HG03442 (cell line): ENCODE data around the gene PTGIR.

Experiments used
- ATAC-seq: cut with Tn5 transposase; IDR thresholded peaks from one replicate; pipeline ENCODE4 v1.9.1; 2021; ENCODE audit warnings: mild to moderate bottlenecking, moderate library complexity; ENCODE audit not compliant: unreplicated experiment

The PTGIR gene

GRCh38 chr19:46624958-46625661 is at the start of gene PTGIR:
TSS of gene PTGIR (minus strand) at chr19:46625089. CDS start at chr19:46624225, 864 bp downstream.
- no peak for ATAC-seq

GRCh38 chr19:46670813-46671212 is 45.9 kb upstream of the PTGIR start:
- no peak for ATAC-seq

- ATAC-seq = no peak
These were observed 43.8 kb upstream of the PTGIR start for GRCh38 chr19:46668662-46669061.

GRCh38 chr19:46665072-46665471 is 40.2 kb upstream of the PTGIR start:
- ATAC-seq = no peak

GRCh38 chr19:46661735-46662592 is 37.1 kb upstream of the PTGIR start:
- ATAC-seq = no peak

- ATAC-seq = peak; percentile 87
These were observed 36.3 kb upstream of the PTGIR start, which contains the start of gene DACT3 for GRCh38 chr19:46661020-46661731. TSS of gene DACT3 (minus strand) at chr19:46661182. CDS start at chr19:46661064, 118 bp downstream.

- peak; percentile 6 for ATAC-seq
These were observed 35.7 kb upstream of the PTGIR start for GRCh38 chr19:46660551-46661019.

GRCh38 chr19:46660008-46660517 is 35.2 kb upstream of the PTGIR start:
- no peak for ATAC-seq

- no peak for ATAC-seq
These were observed 34.5 kb upstream of the PTGIR start for GRCh38 chr19:46659151-46660007.

- no peak for ATAC-seq
These were observed 31.7 kb upstream of the PTGIR start for GRCh38 chr19:46656541-46656940.

GRCh38 chr19:46654621-46655152 is 29.8 kb upstream of the PTGIR start:
- ATAC-seq = no peak

GRCh38 chr19:46650445-46650844 is 25.6 kb upstream of the PTGIR start:
- ATAC-seq = no peak

GRCh38 chr19:46648961-46649960 is 24.4 kb upstream of the PTGIR start:
- no peak for ATAC-seq

GRCh38 chr19:46648060-46648960 is 23.4 kb upstream of the PTGIR start:
- ATAC-seq = no peak

- no peak for ATAC-seq
These were observed 21.5 kb upstream of the PTGIR start for GRCh38 chr19:46646402-46646801.

GRCh38 chr19:46644720-46645119 is 19.8 kb upstream of the PTGIR start:
- ATAC-seq = no peak

- ATAC-seq = no peak
These were observed 15.8 kb upstream of the PTGIR start for GRCh38 chr19:46640656-46641055.
